HUES48 (cell line): ENCODE data around the gene TSPAN18.
A peak's percentile ranks its signal among the peaks of the same experiment; 100 is the strongest.

Experiments used
- H3K27ac ChIP-seq: one replicate; pipeline ENCODE4 v1.7.0; 2013; ENCODE audit warnings: low read depth, low read length, inconsistent platforms
- H3K27me3 ChIP-seq: 2 replicates; pipeline ENCODE4 v1.6.1; 2013; ENCODE audit warnings: mild to moderate bottlenecking, low read length; ENCODE audit not compliant: control insufficient read depth, insufficient read depth
- H3K36me3 ChIP-seq: 2 replicates; pipeline ENCODE4 v1.6.1; 2013; ENCODE audit warnings: low read length; ENCODE audit not compliant: control insufficient read depth, insufficient read depth
- H3K4me1 ChIP-seq: 2 replicates; pipeline ENCODE4 v1.6.1; 2013; ENCODE audit warnings: mild to moderate bottlenecking, low read length; ENCODE audit not compliant: control insufficient read depth, insufficient read depth
- H3K4me3 ChIP-seq: 2 replicates; pipeline ENCODE4 v1.5.1; 2013; ENCODE audit warnings: mild to moderate bottlenecking, low read depth, low read length
- H3K9ac ChIP-seq: 2 replicates; pipeline ENCODE4 v1.6.1; 2013; ENCODE audit warnings: mild to moderate bottlenecking, low read depth, low read length, moderate library complexity
- H3K9me3 ChIP-seq: 2 replicates; pipeline ENCODE4 v1.6.1; 2013; ENCODE audit warnings: low read length; ENCODE audit not compliant: control insufficient read depth, insufficient read depth

Gene TSPAN18

GRCh38 chr11:44726283-44727113 lies at the start of gene TSPAN18:
TSS of gene TSPAN18 (plus strand) at chr11:44726962. CDS start at chr11:44906417, 179,455 bp downstream.
- no peaks in the 10 kb centered on the region for H3K9me3 ChIP-seq
- peak within 1 kb of the TSS; percentile 92 for H3K27ac ChIP-seq
- H3K9ac ChIP-seq, result no peak within 1 kb of the TSS
- no peaks in the 10 kb centered on the region for H3K36me3 ChIP-seq
- H3K27me3 ChIP-seq, result peaks cover 66% of the 10 kb centered on the region
- peak within 1 kb of the TSS; percentile 77 for H3K4me3 ChIP-seq
- H3K4me1 ChIP-seq, result peaks cover 39% of the 10 kb centered on the region

DNA sequence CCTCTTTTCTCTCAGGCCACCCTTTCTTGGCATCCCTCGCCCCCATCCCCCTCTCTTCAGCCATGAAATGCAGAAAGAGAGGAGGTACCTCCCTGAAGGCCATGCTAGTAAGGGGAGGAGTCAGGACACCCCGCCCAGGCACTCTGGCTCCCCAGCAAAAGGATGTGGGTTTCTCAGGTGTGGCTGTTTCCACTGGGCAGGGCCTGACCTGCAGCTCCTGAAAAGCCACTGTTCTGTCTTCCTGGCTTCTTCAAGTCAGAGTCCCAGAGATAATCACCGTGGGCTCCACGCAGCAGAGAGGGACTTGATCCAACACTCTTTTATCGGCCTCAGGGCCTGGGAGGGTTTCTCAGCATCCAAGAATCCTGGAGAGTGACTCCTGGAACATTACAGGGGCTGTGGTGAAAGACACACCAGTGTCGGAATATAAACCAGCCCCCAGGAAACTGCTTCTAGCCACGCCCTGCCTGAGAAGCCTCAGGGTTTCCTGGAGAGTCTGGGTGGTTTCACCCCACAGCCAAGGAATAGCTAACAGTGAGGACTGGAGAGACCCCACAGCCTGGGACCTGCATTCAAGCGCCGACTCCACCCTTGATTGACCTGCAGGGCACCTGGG lies 45.7 kb upstream of the TSPAN18 start:
- Histone ChIP-seq H3K9me3 (no peaks in the 10 kb centered on the region), H3K9ac (no peak overlapping the region), H3K4me3 (no peak overlapping the region), H3K4me1 (peaks cover 5% of the 10 kb centered on the region; the same call in 1 of the 2 replicates), H3K36me3 (no peaks in the 10 kb centered on the region), H3K27ac (no peak overlapping the region), H3K27me3 (no peaks in the 10 kb centered on the region)

GRCh38 chr11:44681698-44682097 lies 45.1 kb upstream of the TSPAN18 start:
- Histone ChIP-seq H3K27ac (no peak overlapping the region), H3K9ac (no peak overlapping the region), H3K4me3 (no peak overlapping the region), H3K36me3 (no peaks in the 10 kb centered on the region), H3K27me3 (no peaks in the 10 kb centered on the region), H3K9me3 (no peaks in the 10 kb centered on the region), H3K4me1 (peaks cover 5% of the 10 kb centered on the region; the same call in 1 of the 2 replicates)

- Histone ChIP-seq H3K36me3 (no peaks in the 10 kb centered on the region), H3K27ac (peak overlapping the region; percentile 29), H3K4me1 (peaks cover 5% of the 10 kb centered on the region; the same call in 1 of the 2 replicates), H3K9me3 (no peaks in the 10 kb centered on the region), H3K9ac (no peak overlapping the region), H3K27me3 (peaks cover 2% of the 10 kb centered on the region; the same call in 1 of the 2 replicates), H3K4me3 (no peak overlapping the region)
Observed at GRCh38 chr11:44684859-44685281, 41.9 kb upstream of the TSPAN18 start.

- H3K36me3 ChIP-seq, result no peaks in the 10 kb centered on the region
- no peaks in the 10 kb centered on the region for H3K9me3 ChIP-seq
- H3K4me1 ChIP-seq, result no peaks in the 10 kb centered on the region; the same call in 1 of the 2 replicates
- H3K27me3 ChIP-seq, result peaks cover 2% of the 10 kb centered on the region; the same call in 1 of the 2 replicates
- no peak overlapping the region for H3K27ac ChIP-seq
- H3K4me3 ChIP-seq, result no peak overlapping the region
- H3K9ac ChIP-seq, result no peak overlapping the region
Observed at GRCh38 chr11:44687388-44687787, 39.4 kb upstream of the TSPAN18 start.

DNA sequence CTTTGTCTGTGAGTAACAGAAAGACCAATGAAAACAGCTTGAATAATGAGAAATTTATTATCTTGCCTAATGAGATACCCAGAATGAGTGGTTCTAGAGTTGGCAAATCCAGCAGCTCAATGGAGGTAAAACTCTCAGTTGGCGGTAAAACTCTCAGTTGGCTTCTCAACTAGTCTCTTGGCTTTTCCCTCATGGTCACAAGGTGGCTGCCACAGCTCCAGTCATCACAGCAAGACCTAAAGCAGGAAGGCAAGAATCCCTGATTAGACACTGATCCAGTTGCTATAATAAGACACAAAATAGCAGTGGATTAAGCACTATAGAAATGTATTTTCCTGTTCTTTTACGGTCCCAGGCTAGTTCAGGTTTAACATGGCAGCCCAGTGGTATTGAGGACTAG lies 37.5 kb upstream of the TSPAN18 start:
- no peaks in the 10 kb centered on the region for H3K9me3 ChIP-seq
- no peaks in the 10 kb centered on the region for H3K36me3 ChIP-seq
- H3K4me1 ChIP-seq, result no peaks in the 10 kb centered on the region; the same call in 1 of the 2 replicates

DNA sequence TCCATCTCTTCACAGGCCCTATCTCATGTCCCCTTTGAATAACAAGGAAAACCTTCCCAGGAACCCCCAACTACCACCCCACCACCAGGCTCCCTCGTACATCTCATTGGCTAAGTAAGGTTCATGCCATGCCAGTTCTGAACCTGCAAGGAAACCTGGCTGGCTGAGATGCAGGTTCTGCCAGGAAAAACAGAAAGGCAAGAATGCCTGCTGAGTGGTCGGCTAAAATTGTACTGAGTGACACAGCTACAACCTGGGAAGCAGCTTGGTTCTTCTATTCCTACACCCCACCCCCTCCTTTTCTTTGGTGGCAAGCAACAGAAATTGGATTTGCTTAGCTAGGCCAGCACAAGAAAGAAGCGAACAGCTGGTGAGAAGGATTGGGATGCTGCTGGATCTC lies 36.1 kb upstream of the TSPAN18 start:
- H3K4me3 ChIP-seq, result no peak overlapping the region
- no peaks in the 10 kb centered on the region for H3K4me1 ChIP-seq
- no peak overlapping the region for H3K27ac ChIP-seq
- H3K36me3 ChIP-seq, result no peaks in the 10 kb centered on the region
- H3K9me3 ChIP-seq, result no peaks in the 10 kb centered on the region
- H3K27me3 ChIP-seq, result peaks cover 2% of the 10 kb centered on the region; the same call in 1 of the 2 replicates
- no peak overlapping the region for H3K9ac ChIP-seq

More for the DNA sequence above, 37.5 kb upstream of the TSPAN18 start:
- Histone ChIP-seq H3K9ac (no peak overlapping the region), H3K4me3 (no peak overlapping the region), H3K27ac (no peak overlapping the region), H3K27me3 (peaks cover 2% of the 10 kb centered on the region; the same call in 1 of the 2 replicates)

DNA sequence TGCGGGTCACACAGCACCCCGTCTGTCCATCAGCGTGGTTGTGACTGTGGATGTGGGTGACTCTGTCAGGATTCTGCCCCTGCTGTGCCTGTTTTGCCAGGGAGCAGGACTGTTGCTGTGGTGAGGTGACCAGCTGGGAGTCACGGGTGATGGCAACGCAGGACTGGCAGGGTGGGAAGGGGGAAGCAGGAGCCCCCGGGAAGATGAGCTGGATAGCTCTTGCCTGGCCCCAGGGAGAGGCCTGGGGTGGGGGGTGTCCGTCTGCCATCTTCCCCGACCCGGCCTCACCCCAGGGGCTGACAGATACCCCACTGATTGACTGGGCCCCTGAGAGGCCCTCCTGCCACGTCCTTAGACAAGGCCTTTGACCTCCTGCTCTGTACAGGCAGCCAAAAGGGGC lies 34.3 kb upstream of the TSPAN18 start:
- H3K4me3 ChIP-seq, result no peak overlapping the region
- H3K4me1 ChIP-seq, result no peaks in the 10 kb centered on the region
- H3K9ac ChIP-seq, result no peak overlapping the region
- no peaks in the 10 kb centered on the region for H3K9me3 ChIP-seq
- no peaks in the 10 kb centered on the region for H3K36me3 ChIP-seq
- H3K27ac ChIP-seq, result no peak overlapping the region
- 0 out of 2 replicates have a peak, but pooled peaks cover 2% of the 10 kb centered on the region for H3K27me3 ChIP-seq

GRCh38 chr11:44693654-44694119 lies 33.1 kb upstream of the TSPAN18 start:
- no peaks in the 10 kb centered on the region for H3K4me1 ChIP-seq
- H3K4me3 ChIP-seq, result no peak overlapping the region
- H3K27me3 ChIP-seq, result no peaks in the 10 kb centered on the region
- H3K27ac ChIP-seq, result no peak overlapping the region
- no peaks in the 10 kb centered on the region for H3K9me3 ChIP-seq
- H3K9ac ChIP-seq, result no peak overlapping the region
- no peaks in the 10 kb centered on the region for H3K36me3 ChIP-seq

DNA sequence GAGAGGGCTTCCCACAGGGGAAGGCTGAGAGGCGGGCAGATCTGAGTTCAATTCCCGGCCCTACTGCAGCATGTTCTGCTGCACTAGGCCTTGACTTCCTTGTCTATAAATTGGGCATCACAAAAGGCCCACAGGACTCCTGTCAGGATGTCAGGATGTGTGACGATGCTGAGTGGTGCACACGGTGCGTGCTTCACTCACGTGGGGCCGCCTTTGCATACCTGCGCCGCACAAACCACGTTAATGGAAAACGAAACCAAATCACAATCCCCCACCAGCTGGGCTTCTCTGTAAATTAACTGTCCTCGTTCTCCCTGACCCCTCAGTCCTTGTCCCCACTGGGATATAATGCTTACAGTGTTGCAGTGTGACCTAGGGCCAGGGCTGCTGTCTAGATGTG lies 32.3 kb upstream of the TSPAN18 start:
- H3K27ac ChIP-seq, result no peak overlapping the region

More for the DNA sequence above, 32.3 kb upstream of the TSPAN18 start:
- Histone ChIP-seq H3K9ac (no peak overlapping the region), H3K9me3 (no peaks in the 10 kb centered on the region), H3K4me3 (no peak overlapping the region), H3K27me3 (no peaks in the 10 kb centered on the region), H3K36me3 (no peaks in the 10 kb centered on the region), H3K4me1 (no peaks in the 10 kb centered on the region)
